SU-DHL-6 (cell line): Measurements from ENCODE around the gene FBXW10.
"Not testable (repeated sequence)": the region's sequence is repeated elsewhere in the genome, so short reads cannot be mapped to it uniquely, and the experiment has no call there.

Experiments
- EZH2phosphoT487 ChIP-seq: fragments of 200-600 bp; sonication (generic), shearing (Covaris generic); conservative IDR thresholded peaks from 2 replicates; pipeline ENCODE4 v1.6.1; 2018; ENCODE audit warnings: mild to moderate bottlenecking, antibody characterized with exemption, low read length, moderate library complexity, mixed read lengths
- TF ChIP-seq, protein P1 (sequence below): fragments of 200-600 bp; sonication (generic); IDR thresholded peaks from one replicate; pipeline ENCODE4 v1.5.1; 2017; ENCODE audit warnings: antibody characterized with exemption, mild to moderate bottlenecking, low read length, moderate library complexity; ENCODE audit not compliant: insufficient read depth, poor library complexity, severe bottlenecking

- TF ChIP-seq, protein P1, sequence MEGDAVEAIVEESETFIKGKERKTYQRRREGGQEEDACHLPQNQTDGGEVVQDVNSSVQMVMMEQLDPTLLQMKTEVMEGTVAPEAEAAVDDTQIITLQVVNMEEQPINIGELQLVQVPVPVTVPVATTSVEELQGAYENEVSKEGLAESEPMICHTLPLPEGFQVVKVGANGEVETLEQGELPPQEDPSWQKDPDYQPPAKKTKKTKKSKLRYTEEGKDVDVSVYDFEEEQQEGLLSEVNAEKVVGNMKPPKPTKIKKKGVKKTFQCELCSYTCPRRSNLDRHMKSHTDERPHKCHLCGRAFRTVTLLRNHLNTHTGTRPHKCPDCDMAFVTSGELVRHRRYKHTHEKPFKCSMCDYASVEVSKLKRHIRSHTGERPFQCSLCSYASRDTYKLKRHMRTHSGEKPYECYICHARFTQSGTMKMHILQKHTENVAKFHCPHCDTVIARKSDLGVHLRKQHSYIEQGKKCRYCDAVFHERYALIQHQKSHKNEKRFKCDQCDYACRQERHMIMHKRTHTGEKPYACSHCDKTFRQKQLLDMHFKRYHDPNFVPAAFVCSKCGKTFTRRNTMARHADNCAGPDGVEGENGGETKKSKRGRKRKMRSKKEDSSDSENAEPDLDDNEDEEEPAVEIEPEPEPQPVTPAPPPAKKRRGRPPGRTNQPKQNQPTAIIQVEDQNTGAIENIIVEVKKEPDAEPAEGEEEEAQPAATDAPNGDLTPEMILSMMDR, result not testable (repeated sequence)
- not testable (repeated sequence) for TF ChIP-seq EZH2phosphoT487
Observed at GRCh38 chr17:18743699-18744421, at the start of gene FBXW10.
